HG03139 (cell line): ENCODE data around the gene ATP11A.
"Not testable (repeated sequence)": the region's sequence is repeated elsewhere in the genome, so short reads cannot be mapped to it uniquely, and the experiment has no call there.

ENCODE experiments used
- ATAC-seq: cut with Tn5 transposase; IDR thresholded peaks from one replicate; pipeline ENCODE4 v1.9.1; 2021; ENCODE audit not compliant: unreplicated experiment

ATP11A gene

GRCh38 chr13:112836940-112837339 is 147.1 kb downstream of the ATP11A start:
- ATAC-seq: no peak

DNA sequence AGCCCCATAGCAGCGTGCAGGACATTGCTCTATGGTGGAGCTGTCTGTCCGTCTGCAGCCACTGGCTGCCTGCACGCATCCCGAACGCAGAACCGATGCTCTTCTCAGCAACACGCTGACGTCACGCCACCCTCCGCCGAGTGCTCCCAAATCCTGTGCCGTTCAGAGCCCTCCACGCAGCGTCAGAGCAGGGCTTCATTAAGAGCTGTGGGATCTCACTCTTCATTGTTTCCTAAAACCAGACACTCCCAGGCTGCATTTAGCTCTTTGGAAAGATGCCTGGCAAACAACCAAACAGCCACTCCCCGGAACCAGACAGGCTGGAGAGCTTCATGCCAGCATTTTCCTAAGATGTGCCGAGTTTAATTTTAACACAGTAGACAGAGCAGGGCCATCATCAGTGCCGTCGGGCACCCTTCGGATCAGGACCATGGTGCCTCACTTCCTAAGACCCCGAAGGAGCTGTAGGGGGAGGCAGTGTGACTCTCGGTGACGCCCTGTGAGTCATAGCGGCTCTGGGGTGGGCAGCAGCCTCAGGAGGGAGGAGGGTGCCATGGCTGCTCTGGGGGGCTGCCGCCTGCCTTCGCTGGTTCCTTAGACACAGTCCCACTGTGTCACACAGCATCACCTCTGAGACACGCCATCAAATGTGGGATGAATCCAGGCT is 147.7 kb downstream of the ATP11A start:
- ATAC-seq: no peak

GRCh38 chr13:112838038-112838841 is 148.4 kb downstream of the ATP11A start:
- no peak for ATAC-seq

- no peak for ATAC-seq
Measured at GRCh38 chr13:112838842-112839117, 148.9 kb downstream of the ATP11A start.

GRCh38 chr13:112839356-112840105 is 149.7 kb downstream of the ATP11A start:
- ATAC-seq: no peak

GRCh38 chr13:112840472-112841302 is 150.8 kb downstream of the ATP11A start:
- ATAC-seq: no peak

DNA sequence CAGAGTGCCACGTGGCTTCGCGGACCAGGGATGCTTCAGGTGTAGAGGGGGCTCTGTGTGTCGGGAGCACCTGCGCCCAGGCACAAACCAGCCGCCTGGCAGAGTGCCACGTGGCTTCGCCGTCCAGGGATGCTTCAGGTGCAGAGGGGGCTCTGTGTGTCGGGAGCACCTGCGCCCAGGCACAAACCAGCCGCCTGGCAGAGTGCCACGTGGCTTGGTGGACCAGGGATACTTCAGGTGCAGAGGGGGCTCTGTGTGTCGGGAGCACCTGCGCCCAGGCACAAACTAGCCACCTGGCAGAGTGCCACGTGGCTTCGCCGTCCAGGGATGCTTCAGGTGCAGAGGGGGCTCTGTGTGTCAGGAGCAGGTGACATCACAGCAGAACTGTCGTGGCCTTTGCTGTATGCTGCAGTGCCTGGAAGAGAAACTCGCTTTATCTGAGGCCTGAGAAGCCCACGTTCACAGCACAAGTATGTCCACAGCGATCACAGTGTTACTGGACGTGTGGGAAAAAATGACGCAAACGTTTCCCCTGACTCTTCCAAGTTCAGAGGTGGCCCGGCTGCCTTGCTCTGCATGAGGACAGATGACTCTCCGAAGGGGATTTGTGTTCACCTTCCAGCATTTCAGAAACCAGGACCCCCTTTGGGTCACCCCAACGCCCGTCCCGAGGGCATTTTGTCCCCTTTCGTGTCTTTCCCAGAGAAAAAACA is 151.6 kb downstream of the ATP11A start:
- ATAC-seq: not testable (repeated sequence)

GRCh38 chr13:112842343-112842856 is 152.6 kb downstream of the ATP11A start:
- ATAC-seq: no peak

- no peak for ATAC-seq
Measured at GRCh38 chr13:112842931-112843391, 153.1 kb downstream of the ATP11A start.

DNA sequence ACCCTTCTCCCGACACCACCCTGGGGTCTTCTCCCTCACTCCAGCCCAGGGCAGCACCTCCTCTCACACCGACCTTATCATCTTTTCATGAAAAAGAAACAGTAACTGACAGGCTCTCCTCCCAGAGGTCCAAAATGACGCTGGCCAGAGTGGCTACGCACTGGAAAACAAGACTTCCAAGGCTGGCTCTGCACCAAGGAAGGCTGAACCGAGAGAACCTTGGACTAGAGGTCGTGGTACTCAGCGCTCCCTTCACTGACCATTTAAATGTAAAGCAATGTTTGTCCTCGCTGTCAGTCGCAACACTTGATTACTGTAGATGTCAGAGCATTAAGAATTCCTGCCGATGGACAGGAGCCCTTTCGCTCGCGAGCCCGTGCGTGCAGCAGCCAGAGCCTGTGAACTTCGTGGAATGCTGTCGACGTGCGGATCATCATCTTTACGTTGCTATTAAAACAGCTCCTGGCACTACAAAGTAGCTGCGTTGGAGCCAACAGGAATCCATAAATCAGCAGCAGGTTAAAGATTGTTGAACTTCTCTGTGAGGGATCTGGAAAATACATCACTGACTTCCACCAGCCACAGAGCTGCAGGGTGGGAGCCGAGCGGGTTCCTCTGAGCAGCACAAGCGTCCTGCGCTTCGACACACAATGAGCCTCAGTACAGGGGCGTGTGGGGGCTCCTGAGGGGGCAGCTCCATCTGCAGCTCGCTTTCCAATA is 153.7 kb downstream of the ATP11A start:
- no peak for ATAC-seq

- ATAC-seq: no peak
Measured at GRCh38 chr13:112844411-112844810, 154.6 kb downstream of the ATP11A start.

DNA sequence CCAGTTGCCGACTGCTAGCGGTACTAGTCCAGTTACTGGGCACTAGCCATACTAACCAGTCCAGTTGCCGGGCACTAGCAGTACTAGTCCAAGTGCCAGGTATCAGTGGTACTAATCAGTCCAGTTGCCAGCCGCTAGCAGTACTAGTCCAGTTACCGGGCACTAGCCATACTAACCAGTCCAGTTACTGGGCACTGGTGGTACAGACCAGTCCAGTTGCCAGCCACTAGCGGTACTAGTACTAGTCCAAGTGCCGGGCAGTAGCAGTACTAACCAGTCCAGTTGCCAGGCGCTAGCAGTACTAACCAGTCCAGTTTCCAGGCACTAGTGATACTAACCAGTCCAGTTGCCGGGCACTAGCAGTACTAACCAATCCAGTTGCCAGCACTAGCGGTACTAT is 155.0 kb downstream of the ATP11A start:
- no peak for ATAC-seq

DNA sequence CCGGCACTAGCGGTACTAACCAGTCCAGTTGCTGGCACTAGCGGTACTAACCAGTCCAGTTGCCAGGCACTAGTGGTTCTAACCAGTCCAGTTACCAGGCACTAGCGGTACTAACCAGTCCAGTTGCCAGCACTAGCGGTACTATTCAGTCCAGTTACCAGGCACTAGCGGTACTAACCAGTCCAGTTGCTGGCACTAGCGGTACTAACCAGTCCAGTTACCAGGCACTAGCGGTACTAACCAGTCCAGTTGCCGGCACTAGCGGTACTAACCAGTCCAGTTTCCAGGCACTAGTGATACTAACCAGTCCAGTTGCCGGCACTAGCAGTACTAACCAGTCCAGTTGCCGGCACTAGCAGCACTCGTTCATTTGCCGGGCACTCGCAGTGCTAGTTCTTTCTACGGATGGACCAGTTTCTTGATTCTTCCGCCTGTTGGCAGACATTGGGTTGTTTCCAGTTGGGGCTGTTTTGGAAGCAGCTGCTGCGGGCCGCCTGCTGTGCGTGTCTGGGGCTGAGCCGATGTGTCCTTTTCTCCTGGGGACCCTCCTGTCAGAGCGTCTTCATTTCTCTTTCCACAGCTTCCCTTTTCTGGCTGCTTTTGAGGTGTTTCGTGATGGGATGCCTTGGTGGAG is 155.8 kb downstream of the ATP11A start:
- no peak for ATAC-seq

DNA sequence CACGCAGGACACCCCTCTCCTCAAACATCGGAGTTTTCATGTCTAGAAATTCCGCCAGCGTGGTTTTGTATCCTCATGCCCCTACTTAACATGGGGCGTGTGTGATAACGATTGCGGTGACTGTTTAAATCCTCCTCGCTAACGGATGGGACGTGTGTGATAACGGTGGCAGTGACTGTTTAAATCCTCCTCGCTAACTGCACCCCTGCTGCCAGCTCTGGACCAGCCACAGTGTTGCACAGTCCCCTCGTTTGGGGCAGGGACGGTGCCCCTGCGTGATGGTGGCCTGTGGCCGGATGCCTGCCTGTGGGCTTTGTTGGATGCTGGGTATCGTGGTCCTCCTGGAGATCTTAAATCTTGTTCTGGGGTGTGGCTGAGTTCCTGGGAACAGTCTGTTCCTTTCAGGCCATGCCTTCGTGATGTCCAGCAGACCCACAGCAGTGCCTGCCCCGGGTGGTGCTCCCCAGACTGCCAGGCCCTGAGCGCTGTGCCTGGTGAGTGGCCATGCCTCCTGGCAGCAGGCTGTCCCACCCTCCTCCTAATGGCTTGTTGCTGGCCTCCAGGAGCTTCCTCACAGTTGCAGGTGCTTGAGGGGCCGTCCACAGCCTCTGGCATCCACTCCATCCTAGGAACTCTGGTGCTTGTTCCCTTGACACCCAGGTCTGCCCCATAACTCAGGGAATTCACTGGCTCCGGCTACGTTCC is 156.7 kb downstream of the ATP11A start:
- ATAC-seq: no peak

- ATAC-seq: no peak
Measured at GRCh38 chr13:112849500-112849899, 159.7 kb downstream of the ATP11A start.

DNA sequence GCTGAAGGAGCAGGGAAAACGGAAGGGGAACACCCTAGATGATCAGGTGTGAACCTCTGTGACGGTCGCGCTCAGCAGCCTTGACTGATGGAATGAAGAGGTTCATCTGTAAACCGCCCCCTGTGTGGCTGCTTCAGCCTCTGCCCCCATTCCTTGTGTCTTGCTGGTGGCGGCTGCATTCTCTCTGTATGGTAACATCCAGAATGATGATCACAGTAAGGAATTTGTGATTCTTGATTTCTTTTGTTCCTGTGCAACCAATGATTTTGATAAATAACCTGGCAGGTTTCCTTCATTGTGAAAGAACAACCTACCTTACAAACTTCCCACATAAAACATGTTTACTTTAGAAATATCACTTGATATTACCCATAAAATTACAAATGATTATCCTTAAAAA is 160.4 kb downstream of the ATP11A start:
- ATAC-seq: no peak

- no peak for ATAC-seq
Measured at GRCh38 chr13:112851107-112852038, 161.5 kb downstream of the ATP11A start.
